Coronary artery (tissue), 2 donors: ENCODE measurements around the gene GFRA1.

Experiments used
- DNase-seq: peaks from one replicate; pipeline ENCODE4 v3.0.0-alpha.2; 2017; ENCODE audit warnings: low spot score
- H3K27ac ChIP-seq, 2 donors: fragments of 200-600 bp; sonication (generic); one replicate each; pipeline ENCODE4 v1.5.1; 2016 to 2019
- H3K4me3 ChIP-seq: fragments of 200-600 bp; sonication (generic); 2 replicates; pipeline ENCODE4 v1.5.1; 2016; ENCODE audit warnings: mild to moderate bottlenecking, moderate library complexity
- TF ChIP-seq, protein P1 (sequence below): fragments of 200-600 bp; sonication (generic); IDR thresholded peaks from one replicate; pipeline ENCODE4 v1.5.1; 2019; ENCODE audit warnings: antibody characterized with exemption

The GFRA1 gene

GRCh38 chr10:116216676-116217075, 56.3 kb downstream of the GFRA1 start:
- no peak for DNase-seq
- TF ChIP-seq, protein P1, sequence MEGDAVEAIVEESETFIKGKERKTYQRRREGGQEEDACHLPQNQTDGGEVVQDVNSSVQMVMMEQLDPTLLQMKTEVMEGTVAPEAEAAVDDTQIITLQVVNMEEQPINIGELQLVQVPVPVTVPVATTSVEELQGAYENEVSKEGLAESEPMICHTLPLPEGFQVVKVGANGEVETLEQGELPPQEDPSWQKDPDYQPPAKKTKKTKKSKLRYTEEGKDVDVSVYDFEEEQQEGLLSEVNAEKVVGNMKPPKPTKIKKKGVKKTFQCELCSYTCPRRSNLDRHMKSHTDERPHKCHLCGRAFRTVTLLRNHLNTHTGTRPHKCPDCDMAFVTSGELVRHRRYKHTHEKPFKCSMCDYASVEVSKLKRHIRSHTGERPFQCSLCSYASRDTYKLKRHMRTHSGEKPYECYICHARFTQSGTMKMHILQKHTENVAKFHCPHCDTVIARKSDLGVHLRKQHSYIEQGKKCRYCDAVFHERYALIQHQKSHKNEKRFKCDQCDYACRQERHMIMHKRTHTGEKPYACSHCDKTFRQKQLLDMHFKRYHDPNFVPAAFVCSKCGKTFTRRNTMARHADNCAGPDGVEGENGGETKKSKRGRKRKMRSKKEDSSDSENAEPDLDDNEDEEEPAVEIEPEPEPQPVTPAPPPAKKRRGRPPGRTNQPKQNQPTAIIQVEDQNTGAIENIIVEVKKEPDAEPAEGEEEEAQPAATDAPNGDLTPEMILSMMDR, result no peak
- Histone ChIP-seq H3K4me3 (no peak overlapping the region), H3K27ac (no peak overlapping the region)

GRCh38 chr10:116215651-116216050, 57.4 kb downstream of the GFRA1 start:
- no peak overlapping the region for H3K4me3 ChIP-seq
- no peak overlapping the region for H3K27ac ChIP-seq
- TF ChIP-seq, protein P1, result no peak
- no peak for DNase-seq

DNA sequence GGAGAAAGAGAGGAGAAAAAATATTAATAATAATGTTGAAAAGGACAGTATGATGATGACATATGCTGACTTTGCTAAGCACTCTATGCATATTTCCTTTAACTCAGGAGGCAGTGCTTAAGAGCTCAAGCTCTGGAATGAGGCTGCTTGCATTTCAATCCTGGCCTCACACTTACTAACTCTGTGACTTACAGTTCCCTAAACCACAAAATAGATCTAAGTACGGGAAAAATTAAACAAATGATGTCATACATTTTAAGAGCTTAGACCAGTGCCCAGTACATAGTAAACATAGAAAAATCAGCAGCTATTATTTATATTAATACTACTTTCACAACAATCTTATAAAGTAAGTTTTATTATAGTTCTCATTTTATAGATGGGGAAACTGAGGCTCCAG, 61.3 kb downstream of the GFRA1 start:
- Histone ChIP-seq H3K27ac (no peak overlapping the region), H3K4me3 (no peak overlapping the region)
- DNase-seq, result no peak
- TF ChIP-seq, protein P1, result no peak

DNA sequence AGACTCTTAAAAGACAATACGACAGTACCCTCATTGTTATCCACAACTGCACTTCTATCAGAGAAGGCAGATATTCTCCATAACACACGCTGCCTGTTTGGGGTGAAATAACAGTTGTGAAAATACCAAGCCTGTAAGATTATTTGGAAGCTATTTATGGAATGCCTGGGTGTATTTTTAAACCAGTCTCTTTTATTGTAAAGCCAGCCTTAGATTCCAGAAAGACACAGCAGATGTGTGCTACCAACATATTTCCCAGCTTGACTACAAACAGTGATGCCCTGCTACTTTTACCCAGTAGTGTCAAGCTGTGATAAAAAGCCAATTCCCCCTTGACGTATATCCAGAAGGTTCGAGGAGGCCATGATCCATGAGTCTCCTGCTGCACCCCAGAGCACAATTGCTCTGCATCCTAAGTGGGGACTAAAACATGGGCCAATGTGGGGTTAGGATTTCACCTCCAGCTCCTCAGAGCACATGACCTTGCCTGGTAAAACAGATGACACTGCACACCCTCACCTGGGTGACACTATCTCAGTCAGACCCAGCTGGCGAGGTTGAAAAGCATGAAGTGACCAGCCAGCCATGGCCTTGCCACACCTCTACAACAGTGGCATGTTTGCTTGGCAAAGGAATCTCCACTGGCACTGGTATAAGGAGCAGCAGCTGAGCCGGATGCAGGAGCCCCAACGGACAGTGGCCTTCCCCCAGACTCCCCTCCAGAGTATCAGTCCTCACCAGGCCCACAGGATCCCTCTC, 62.2 kb downstream of the GFRA1 start:
- no peak for DNase-seq
- Histone ChIP-seq H3K4me3 (no peak overlapping the region), H3K27ac (no peak overlapping the region)
- TF ChIP-seq, protein P1, result no peak

- no peak for DNase-seq
These were observed 63.2 kb downstream of the GFRA1 start for GRCh38 chr10:116209781-116210180.

DNA sequence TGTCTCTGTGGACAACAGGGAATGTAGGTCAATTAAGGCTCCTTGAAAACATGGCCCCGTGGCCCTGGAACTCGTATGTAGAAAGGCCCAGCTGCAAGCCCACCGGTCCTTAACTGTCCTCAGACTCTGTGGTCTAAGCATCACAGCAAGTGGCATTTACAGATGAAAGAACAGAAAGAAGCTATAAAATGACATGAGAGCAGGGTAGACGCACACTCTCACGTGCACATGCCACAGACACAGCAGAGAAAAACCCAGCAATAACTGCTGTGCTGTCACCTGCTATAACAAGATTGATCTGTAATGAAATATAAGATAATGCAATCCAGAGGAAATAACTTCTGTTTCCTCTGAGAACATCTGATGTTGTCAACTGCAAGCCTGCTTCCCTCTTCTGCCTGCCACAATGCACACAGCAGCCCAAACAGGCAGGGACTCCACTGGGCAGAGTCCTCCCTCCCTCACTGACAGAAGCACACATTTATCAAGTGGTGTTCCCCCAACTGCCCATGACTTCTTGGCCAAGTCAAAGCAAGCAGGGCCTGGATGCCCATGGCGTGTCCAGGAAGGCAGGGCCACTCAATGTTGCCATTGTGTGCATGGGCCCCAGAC, 63.9 kb downstream of the GFRA1 start:
- Histone ChIP-seq H3K27ac (no peak overlapping the region), H3K4me3 (no peak overlapping the region)
- TF ChIP-seq, protein P1, result no peak
- no peak for DNase-seq

More at GRCh38 chr10:116209781-116210180, 63.2 kb downstream of the GFRA1 start:
- Histone ChIP-seq H3K27ac (no peak overlapping the region), H3K4me3 (no peak overlapping the region)
- TF ChIP-seq, protein P1, result no peak

DNA sequence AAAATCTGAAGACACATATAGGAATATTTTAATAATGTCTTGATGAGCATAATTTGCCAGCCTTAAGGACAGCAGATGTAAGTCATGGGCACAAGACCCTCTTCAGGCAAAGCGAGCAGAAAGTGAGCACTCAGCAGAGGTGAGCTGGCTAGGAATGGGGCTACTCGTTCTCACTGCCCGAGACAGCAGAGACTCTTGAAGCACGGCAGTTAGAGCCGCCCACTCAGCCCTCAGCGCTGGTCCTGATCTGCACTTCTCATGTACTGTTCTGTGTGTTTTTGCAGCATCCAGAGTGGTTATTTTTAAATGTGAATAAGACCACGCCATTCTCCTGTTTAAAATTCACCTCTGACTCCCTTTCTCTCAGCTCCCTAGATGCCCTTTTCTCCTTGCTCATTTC, 65.3 kb downstream of the GFRA1 start:
- TF ChIP-seq, protein P1, result no peak
- Histone ChIP-seq H3K4me3 (no peak overlapping the region), H3K27ac (no peak overlapping the region)
- DNase-seq, result no peak
